Measurements from ENCODE around the gene EGFR.

- TF ChIP-seq CTCF (IDR thresholded peaks at IDR 0.05) (no peak), POLR2A (IDR thresholded peaks at IDR 0.05; ENCODE audit: low read length) (no peak), TP53 (CRISPR knock-in tag; IDR thresholded peaks at IDR 0.05) (no peak), JUNB (IDR thresholded peaks at IDR 0.05) (no peak), REST (IDR thresholded peaks at IDR 0.05) (no peak), HMGXB4 (CRISPR knock-in tag; IDR thresholded peaks at IDR 0.05; ENCODE audit: borderline replicate concordance) (no peak), CHD2 (IDR thresholded peaks at IDR 0.05; ENCODE audit: low read length, partially characterized antibody) (no peak)
Measured at GRCh38 chr7:55145606-55146005, 126.8 kb downstream of the EGFR start.

Measured in A549 (cell line).